Subcutaneous abdominal adipose tissue (tissue), 5 donors: Measurements from ENCODE around the gene GALK1.

Experiments used
- H3K27ac ChIP-seq: one replicate; pipeline ENCODE4 v1.7.0; 2013; ENCODE audit warnings: low read depth, mild to moderate bottlenecking, inconsistent platforms, low read length, moderate library complexity
- H3K27me3 ChIP-seq, 5 donors: one replicate each; pipeline ENCODE4 v1.7.0; 2013; ENCODE audit warnings: low read length in 5 of 5, inconsistent platforms in 1 of 5; ENCODE audit not compliant: control insufficient read depth in 5 of 5, insufficient read depth in 4 of 5
- H3K36me3 ChIP-seq, 5 donors: one replicate each; pipeline ENCODE4 v1.7.0; 2013; ENCODE audit warnings: low read length in 5 of 5; ENCODE audit not compliant: control insufficient read depth in 5 of 5, insufficient read depth in 5 of 5
- H3K4me1 ChIP-seq, 5 donors: one replicate each; pipeline ENCODE4 v1.7.0; 2013; ENCODE audit warnings: low read length in 5 of 5, mild to moderate bottlenecking in 3 of 5, moderate library complexity in 1 of 5; ENCODE audit not compliant: control insufficient read depth in 5 of 5, insufficient read depth in 5 of 5
- H3K4me3 ChIP-seq, 5 donors: one replicate each; pipeline ENCODE4 v1.7.0; 2013; ENCODE audit warnings: low read length in 5 of 5, low read depth in 1 of 5
- H3K9ac ChIP-seq, 5 donors: one replicate each; pipeline ENCODE4 v1.7.0; 2013; ENCODE audit warnings: low read length in 5 of 5, mild to moderate bottlenecking in 4 of 5, moderate library complexity in 3 of 5
- H3K9me3 ChIP-seq, 5 donors: one replicate each; pipeline ENCODE4 v1.7.0; 2013; ENCODE audit warnings: low read length in 5 of 5; ENCODE audit not compliant: control insufficient read depth in 5 of 5
- donor health status: healthy.
- donor health status: healthy.
- donor health status: healthy.
- donor health status: healthy.
- donor health status: healthy.

The GALK1 gene

GRCh38 chr17:75808905-75809621, 44.1 kb upstream of the GALK1 start:
- Histone ChIP-seq H3K36me3 (peaks cover 0 to 43% (median 35%) of the 10 kb centered on the region in 5 donors), H3K9me3 (no peaks in the 10 kb centered on the region), H3K4me3 (peak overlapping the region in 4 of 5 donors; percentile 11 to 43 (median 34)), H3K9ac (peak overlapping the region in 3 of 5 donors; percentile 26 to 68 (median 67)), H3K27me3 (no peaks in the 10 kb centered on the region), H3K27ac (peak overlapping the region; percentile 87), H3K4me1 (peaks cover 9 to 22% (median 20%) of the 10 kb centered on the region in 5 donors)

- Histone ChIP-seq H3K4me3 (peak overlapping the region in 1 of 5 donors; percentile 11), H3K27ac (peak overlapping the region; percentile 74), H3K9me3 (no peaks in the 10 kb centered on the region), H3K36me3 (peaks cover 0 to 38% (median 29%) of the 10 kb centered on the region in 5 donors), H3K27me3 (no peaks in the 10 kb centered on the region), H3K9ac (peak overlapping the region in 3 of 5 donors; percentile 0 to 68 (median 26)), H3K4me1 (peaks cover 9 to 22% (median 20%) of the 10 kb centered on the region in 5 donors)
Measured at GRCh38 chr17:75808549-75808904, 43.5 kb upstream of the GALK1 start.

- H3K27me3 ChIP-seq, result no peaks in the 10 kb centered on the region
- H3K36me3 ChIP-seq, result peaks cover 0 to 31% (median 23%) of the 10 kb centered on the region in 5 donors
- no peaks in the 10 kb centered on the region for H3K9me3 ChIP-seq
- H3K27ac ChIP-seq, result peak overlapping the region; percentile 74
- H3K4me1 ChIP-seq, result peaks cover 9 to 22% (median 20%) of the 10 kb centered on the region in 5 donors
- H3K4me3 ChIP-seq, result no peak overlapping the region
- peak overlapping the region in 2 of 5 donors; percentile 26 to 68 for H3K9ac ChIP-seq
Measured at GRCh38 chr17:75807861-75808260, 42.9 kb upstream of the GALK1 start.

GRCh38 chr17:75806822-75807500, 42.0 kb upstream of the GALK1 start:
- no peaks in the 10 kb centered on the region for H3K27me3 ChIP-seq
- no peak overlapping the region for H3K4me3 ChIP-seq
- H3K36me3 ChIP-seq, result peaks cover 0 to 22% (median 14%) of the 10 kb centered on the region in 5 donors
- peaks cover 9 to 22% (median 20%) of the 10 kb centered on the region in 5 donors for H3K4me1 ChIP-seq
- no peak overlapping the region for H3K9ac ChIP-seq
- no peak overlapping the region for H3K27ac ChIP-seq
- H3K9me3 ChIP-seq, result no peaks in the 10 kb centered on the region

GRCh38 chr17:75803883-75804282, 38.9 kb upstream of the GALK1 start:
- Histone ChIP-seq H3K9ac (no peak overlapping the region), H3K36me3 (peaks cover 0 to 16% (median 13%) of the 10 kb centered on the region in 5 donors), H3K9me3 (no peaks in the 10 kb centered on the region), H3K27ac (no peak overlapping the region), H3K4me3 (no peak overlapping the region), H3K27me3 (no peaks in the 10 kb centered on the region), H3K4me1 (peaks cover 2 to 9% (median 7%) of the 10 kb centered on the region in 5 donors)

GRCh38 chr17:75799402-75799801, 34.4 kb upstream of the GALK1 start:
- Histone ChIP-seq H3K27ac (no peak overlapping the region), H3K36me3 (peaks cover 0 to 35% (median 29%) of the 10 kb centered on the region in 5 donors), H3K27me3 (no peaks in the 10 kb centered on the region), H3K9ac (no peak overlapping the region), H3K4me1 (no peaks in the 10 kb centered on the region), H3K4me3 (no peak overlapping the region), H3K9me3 (no peaks in the 10 kb centered on the region)

- H3K27ac ChIP-seq, result no peak overlapping the region
- H3K4me3 ChIP-seq, result no peak overlapping the region
- H3K9ac ChIP-seq, result no peak overlapping the region
- no peaks in the 10 kb centered on the region for H3K9me3 ChIP-seq
- peaks cover 3 to 42% (median 35%) of the 10 kb centered on the region in 5 donors for H3K36me3 ChIP-seq
- no peaks in the 10 kb centered on the region for H3K4me1 ChIP-seq
- H3K27me3 ChIP-seq, result no peaks in the 10 kb centered on the region
Measured at GRCh38 chr17:75795820-75796607, 31.0 kb upstream of the GALK1 start.

GRCh38 chr17:75793460-75793859, 28.5 kb upstream of the GALK1 start:
- Histone ChIP-seq H3K27ac (no peak overlapping the region), H3K4me1 (no peaks in the 10 kb centered on the region), H3K9me3 (no peaks in the 10 kb centered on the region), H3K4me3 (no peak overlapping the region), H3K9ac (no peak overlapping the region), H3K27me3 (no peaks in the 10 kb centered on the region), H3K36me3 (peaks cover 3 to 24% (median 22%) of the 10 kb centered on the region in 5 donors)

- Histone ChIP-seq H3K9me3 (no peaks in the 10 kb centered on the region), H3K27me3 (no peaks in the 10 kb centered on the region), H3K9ac (no peak overlapping the region), H3K4me1 (peaks cover 0 to 7% (median 2%) of the 10 kb centered on the region in 5 donors), H3K27ac (no peak overlapping the region), H3K36me3 (peaks cover 3 to 16% (median 12%) of the 10 kb centered on the region in 5 donors), H3K4me3 (no peak overlapping the region)
Measured at GRCh38 chr17:75791254-75791653, 26.3 kb upstream of the GALK1 start.
